Measurements from ENCODE around the gene TAP1. TPM values are rescaled to one million over a fixed set of nuclear protein-coding genes. Genes with fewer than 3 reads are reported as not detected.

Gene TAP1
- total RNA-seq, 1 experiment from 2014 or later: 13.6 TPM

DNA sequence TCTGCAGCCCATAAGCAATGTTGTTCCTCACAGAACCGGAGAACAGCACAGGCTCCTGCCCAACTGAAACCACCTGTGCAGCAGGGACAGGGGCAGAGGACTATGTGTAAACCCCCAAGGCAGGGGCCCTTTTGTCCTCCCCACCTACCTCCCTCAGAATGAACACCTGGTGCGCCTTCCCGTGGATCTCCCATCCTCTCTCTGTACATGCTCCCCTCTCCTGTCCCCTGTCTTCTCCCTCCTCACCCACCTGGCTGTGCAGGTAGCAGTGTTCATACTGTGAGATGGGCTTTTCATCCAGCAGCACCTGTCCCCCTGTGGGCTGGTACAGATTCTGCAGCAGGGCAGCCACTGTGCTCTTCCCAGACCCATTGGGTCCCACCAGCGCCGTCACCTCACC, 23.5 kb downstream of the TAP1 start (continued):
- TF ChIP-seq, protein P1, sequence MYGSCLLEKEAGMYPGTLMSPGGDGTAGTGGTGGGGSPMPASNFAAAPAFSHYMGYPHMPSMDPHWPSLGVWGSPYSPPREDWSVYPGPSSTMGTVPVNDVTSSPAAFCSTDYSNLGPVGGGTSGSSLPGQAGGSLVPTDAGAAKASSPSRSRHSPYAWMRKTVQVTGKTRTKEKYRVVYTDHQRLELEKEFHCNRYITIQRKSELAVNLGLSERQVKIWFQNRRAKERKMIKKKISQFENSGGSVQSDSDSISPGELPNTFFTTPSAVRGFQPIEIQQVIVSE (CRISPR knock-in tag; IDR thresholded peaks at IDR 0.05; ENCODE audit: borderline replicate concordance): no peak
- TF ChIP-seq NR2C2 (CRISPR knock-in tag; IDR thresholded peaks at IDR 0.05) (no peak), CBFB (CRISPR knock-in tag; IDR thresholded peaks at IDR 0.05; ENCODE audit: low read depth) (no peak), KAT7 (CRISPR knock-in tag; IDR thresholded peaks at IDR 0.05; ENCODE audit: borderline replicate concordance) (no peak)

DNA sequence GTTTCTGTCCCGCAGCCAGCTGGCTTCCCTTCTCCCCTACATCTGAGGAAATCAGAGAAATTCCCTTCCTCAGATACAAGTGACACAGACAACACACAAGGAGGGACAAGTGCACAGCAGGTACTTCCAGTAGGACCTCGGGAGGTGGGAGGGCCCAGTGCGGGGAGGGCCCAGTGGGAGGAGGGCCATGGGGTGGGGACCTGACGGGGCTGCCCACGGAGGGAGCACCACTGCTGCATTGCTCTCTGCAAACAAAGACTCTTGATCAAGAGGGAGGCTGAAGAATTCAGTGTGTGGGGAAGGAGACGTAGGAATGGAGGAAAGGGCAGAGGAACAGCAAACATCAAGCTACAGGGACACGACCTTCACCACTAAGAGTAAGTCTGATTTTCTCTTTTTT, 24.0 kb downstream of the TAP1 start:
- POLR2A ChIA-PET: no interaction called here
- H3K27me3 Mint-ChIP-seq (ENCODE audit: low read depth): no peaks in the 10 kb centered on the region

DNA sequence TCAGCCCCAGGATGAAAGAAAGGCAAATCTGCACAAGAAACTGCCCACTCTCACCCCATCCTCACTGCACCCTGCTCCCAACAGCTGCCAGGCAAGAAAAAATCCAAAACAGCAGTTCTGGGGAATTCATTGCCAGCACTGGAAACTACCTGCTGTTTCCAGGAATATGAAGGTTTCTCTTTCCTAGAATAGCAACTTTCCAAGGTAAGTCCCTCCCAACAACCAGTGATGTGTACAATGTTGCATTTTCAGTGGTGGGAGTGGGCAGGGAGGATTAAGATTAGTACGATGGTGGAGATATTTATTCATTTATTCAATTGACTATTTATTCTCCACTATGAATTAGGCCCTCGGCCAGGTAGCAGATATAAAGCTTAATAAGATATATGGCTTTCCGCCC, 26.5 kb downstream of the TAP1 start:
- ATAC-seq (no peak), DNase-seq (ENCODE audit: low spot score) (no peak)
- Mint-ChIP-seq H3K4me1 (peaks cover 9% of the 10 kb centered on the region), H3K4me3 (no peak overlapping the region), H3K9me3 (no peaks in the 10 kb centered on the region), H3K27ac (no peak overlapping the region), H3K27me3 (ENCODE audit: low read depth) (no peaks in the 10 kb centered on the region), H3K36me3 (peaks cover 7% of the 10 kb centered on the region; the same call in 1 of the 2 replicates)
- CTCF ChIA-PET: interaction anchor here (0.8 to 4.7 kb wide), 8 partner anchors 11 to 127 kb away, joined by 3 to 82 read pairs (median 10); partner anchors contain the start of genes HLA-DMA, TAP1 and TAP2
- POLR2A ChIA-PET: interaction anchor here (1.2 kb wide), 1 partner anchor 11 kb away, joined by 4 read pairs; the partner anchor contains the start of gene TAP2
- TF ChIP-seq, protein P2, sequence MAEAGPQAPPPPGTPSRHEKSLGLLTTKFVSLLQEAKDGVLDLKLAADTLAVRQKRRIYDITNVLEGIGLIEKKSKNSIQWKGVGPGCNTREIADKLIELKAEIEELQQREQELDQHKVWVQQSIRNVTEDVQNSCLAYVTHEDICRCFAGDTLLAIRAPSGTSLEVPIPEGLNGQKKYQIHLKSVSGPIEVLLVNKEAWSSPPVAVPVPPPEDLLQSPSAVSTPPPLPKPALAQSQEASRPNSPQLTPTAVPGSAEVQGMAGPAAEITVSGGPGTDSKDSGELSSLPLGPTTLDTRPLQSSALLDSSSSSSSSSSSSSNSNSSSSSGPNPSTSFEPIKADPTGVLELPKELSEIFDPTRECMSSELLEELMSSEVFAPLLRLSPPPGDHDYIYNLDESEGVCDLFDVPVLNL (CRISPR knock-in tag; IDR thresholded peaks at IDR 0.05; ENCODE audit: borderline replicate concordance, low read depth): no peak
- TF ChIP-seq, protein P3, sequence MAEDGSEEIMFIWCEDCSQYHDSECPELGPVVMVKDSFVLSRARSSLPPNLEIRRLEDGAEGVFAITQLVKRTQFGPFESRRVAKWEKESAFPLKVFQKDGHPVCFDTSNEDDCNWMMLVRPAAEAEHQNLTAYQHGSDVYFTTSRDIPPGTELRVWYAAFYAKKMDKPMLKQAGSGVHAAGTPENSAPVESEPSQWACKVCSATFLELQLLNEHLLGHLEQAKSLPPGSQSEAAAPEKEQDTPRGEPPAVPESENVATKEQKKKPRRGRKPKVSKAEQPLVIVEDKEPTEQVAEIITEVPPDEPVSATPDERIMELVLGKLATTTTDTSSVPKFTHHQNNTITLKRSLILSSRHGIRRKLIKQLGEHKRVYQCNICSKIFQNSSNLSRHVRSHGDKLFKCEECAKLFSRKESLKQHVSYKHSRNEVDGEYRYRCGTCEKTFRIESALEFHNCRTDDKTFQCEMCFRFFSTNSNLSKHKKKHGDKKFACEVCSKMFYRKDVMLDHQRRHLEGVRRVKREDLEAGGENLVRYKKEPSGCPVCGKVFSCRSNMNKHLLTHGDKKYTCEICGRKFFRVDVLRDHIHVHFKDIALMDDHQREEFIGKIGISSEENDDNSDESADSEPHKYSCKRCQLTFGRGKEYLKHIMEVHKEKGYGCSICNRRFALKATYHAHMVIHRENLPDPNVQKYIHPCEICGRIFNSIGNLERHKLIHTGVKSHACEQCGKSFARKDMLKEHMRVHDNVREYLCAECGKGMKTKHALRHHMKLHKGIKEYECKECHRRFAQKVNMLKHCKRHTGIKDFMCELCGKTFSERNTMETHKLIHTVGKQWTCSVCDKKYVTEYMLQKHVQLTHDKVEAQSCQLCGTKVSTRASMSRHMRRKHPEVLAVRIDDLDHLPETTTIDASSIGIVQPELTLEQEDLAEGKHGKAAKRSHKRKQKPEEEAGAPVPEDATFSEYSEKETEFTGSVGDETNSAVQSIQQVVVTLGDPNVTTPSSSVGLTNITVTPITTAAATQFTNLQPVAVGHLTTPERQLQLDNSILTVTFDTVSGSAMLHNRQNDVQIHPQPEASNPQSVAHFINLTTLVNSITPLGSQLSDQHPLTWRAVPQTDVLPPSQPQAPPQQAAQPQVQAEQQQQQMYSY (CRISPR knock-in tag; IDR thresholded peaks at IDR 0.05): no peak
- TF ChIP-seq ZBTB21 (CRISPR knock-in tag; IDR thresholded peaks at IDR 0.05; ENCODE audit: borderline replicate concordance): no peak
- TF ChIP-seq, protein P1 (CRISPR knock-in tag; IDR thresholded peaks at IDR 0.05; ENCODE audit: borderline replicate concordance): no peak

More for the DNA sequence above, 24.0 kb downstream of the TAP1 start:
- TF ChIP-seq PRRX2 (CRISPR knock-in tag; IDR thresholded peaks at IDR 0.05) (no peak), NFATC4 (CRISPR knock-in tag; IDR thresholded peaks at IDR 0.05) (no peak), CREM (CRISPR knock-in tag; IDR thresholded peaks at IDR 0.05) (no peak), ZBTB21 (CRISPR knock-in tag; IDR thresholded peaks at IDR 0.05; ENCODE audit: borderline replicate concordance) (no peak), ZNF232 (CRISPR knock-in tag; IDR thresholded peaks at IDR 0.05) (no peak), CBFB (CRISPR knock-in tag; IDR thresholded peaks at IDR 0.05; ENCODE audit: low read depth) (no peak), TP53 (CRISPR knock-in tag; IDR thresholded peaks at IDR 0.05) (no peak), NR3C1 (CRISPR knock-in tag; conservative IDR thresholded peaks at IDR 0.05; ENCODE audit: low read depth) (no peak), MYBL2 (CRISPR knock-in tag; IDR thresholded peaks at IDR 0.05) (no peak), KAT7 (CRISPR knock-in tag; IDR thresholded peaks at IDR 0.05; ENCODE audit: borderline replicate concordance) (no peak), JAZF1 (CRISPR knock-in tag; IDR thresholded peaks at IDR 0.05) (no peak), NR2C2 (CRISPR knock-in tag; IDR thresholded peaks at IDR 0.05) (no peak), ETV6 (CRISPR knock-in tag; IDR thresholded peaks at IDR 0.05) (no peak), HMGA2 (CRISPR knock-in tag; IDR thresholded peaks at IDR 0.05) (no peak), NR1H2 (CRISPR knock-in tag; IDR thresholded peaks at IDR 0.05) (no peak)
- TF ChIP-seq, protein P4, sequence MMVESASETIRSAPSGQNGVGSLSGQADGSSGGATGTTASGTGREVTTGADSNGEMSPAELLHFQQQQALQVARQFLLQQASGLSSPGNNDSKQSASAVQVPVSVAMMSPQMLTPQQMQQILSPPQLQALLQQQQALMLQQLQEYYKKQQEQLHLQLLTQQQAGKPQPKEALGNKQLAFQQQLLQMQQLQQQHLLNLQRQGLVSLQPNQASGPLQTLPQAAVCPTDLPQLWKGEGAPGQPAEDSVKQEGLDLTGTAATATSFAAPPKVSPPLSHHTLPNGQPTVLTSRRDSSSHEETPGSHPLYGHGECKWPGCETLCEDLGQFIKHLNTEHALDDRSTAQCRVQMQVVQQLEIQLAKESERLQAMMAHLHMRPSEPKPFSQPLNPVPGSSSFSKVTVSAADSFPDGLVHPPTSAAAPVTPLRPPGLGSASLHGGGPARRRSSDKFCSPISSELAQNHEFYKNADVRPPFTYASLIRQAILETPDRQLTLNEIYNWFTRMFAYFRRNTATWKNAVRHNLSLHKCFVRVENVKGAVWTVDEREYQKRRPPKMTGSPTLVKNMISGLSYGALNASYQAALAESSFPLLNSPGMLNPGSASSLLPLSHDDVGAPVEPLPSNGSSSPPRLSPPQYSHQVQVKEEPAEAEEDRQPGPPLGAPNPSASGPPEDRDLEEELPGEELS (CRISPR knock-in tag; IDR thresholded peaks at IDR 0.05): no peak
- TF ChIP-seq, protein P5, sequence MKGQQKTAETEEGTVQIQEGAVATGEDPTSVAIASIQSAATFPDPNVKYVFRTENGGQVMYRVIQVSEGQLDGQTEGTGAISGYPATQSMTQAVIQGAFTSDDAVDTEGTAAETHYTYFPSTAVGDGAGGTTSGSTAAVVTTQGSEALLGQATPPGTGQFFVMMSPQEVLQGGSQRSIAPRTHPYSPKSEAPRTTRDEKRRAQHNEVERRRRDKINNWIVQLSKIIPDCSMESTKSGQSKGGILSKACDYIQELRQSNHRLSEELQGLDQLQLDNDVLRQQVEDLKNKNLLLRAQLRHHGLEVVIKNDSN (CRISPR knock-in tag; IDR thresholded peaks at IDR 0.05): no peak
- no peak overlapping the region for H3K27ac Mint-ChIP-seq
- peaks cover 7% of the 10 kb centered on the region; the same call in 1 of the 2 replicates for H3K36me3 Mint-ChIP-seq
- no peak overlapping the region for H3K4me3 Mint-ChIP-seq
- ATAC-seq: no peak
- peaks cover 9% of the 10 kb centered on the region for H3K4me1 Mint-ChIP-seq
- DNase-seq (ENCODE audit: low spot score): no peak
- CTCF ChIA-PET: interaction anchor here (1.3 to 4.7 kb wide), 2 partner anchors 9 to 104 kb away, joined by 6 to 82 read pairs; partner anchors contain the start of gene TAP2
- H3K9me3 Mint-ChIP-seq: no peaks in the 10 kb centered on the region
